Medulla oblongata (tissue), 1 donor: ENCODE measurements around the gene CSRP2.
A peak's percentile ranks its signal among the peaks of the same experiment; 100 is the strongest.

Source experiments
- DNase-seq: peaks from one replicate; pipeline ENCODE4 v3.0.0-alpha.2; 2015; ENCODE audit errors: extremely low spot score

The CSRP2 gene

GRCh38 chr12:76863005-76863670 lies 15.7 kb downstream of the CSRP2 start:
- no peak for DNase-seq

GRCh38 chr12:76860256-76860655 lies 18.6 kb downstream of the CSRP2 start:
- DNase-seq: no peak

GRCh38 chr12:76859611-76860010 lies 19.2 kb downstream of the CSRP2 start:
- no peak for DNase-seq

GRCh38 chr12:76856018-76856644 lies 22.7 kb downstream of the CSRP2 start:
- no peak for DNase-seq

- no peak for DNase-seq
Observed at GRCh38 chr12:76855271-76855670, 23.5 kb downstream of the CSRP2 start.

- no peak for DNase-seq
Observed at GRCh38 chr12:76852106-76852505, 26.7 kb downstream of the CSRP2 start.

GRCh38 chr12:76848132-76848531 lies 30.7 kb downstream of the CSRP2 start:
- DNase-seq: no peak

- no peak for DNase-seq
Observed at GRCh38 chr12:76847260-76847659, 31.6 kb downstream of the CSRP2 start.

GRCh38 chr12:76836633-76837032 lies 42.2 kb downstream of the CSRP2 start:
- DNase-seq: no peak

GRCh38 chr12:76830436-76830835 lies 48.4 kb downstream of the CSRP2 start:
- no peak for DNase-seq

GRCh38 chr12:76820888-76821482 lies 57.8 kb downstream of the CSRP2 start:
- DNase-seq: peak; percentile 45

GRCh38 chr12:76813972-76814371 lies 64.8 kb downstream of the CSRP2 start:
- no peak for DNase-seq

GRCh38 chr12:76813265-76813664 lies 65.6 kb downstream of the CSRP2 start:
- DNase-seq: no peak

GRCh38 chr12:76811976-76812375 lies 66.8 kb downstream of the CSRP2 start:
- DNase-seq: no peak

- peak; percentile 31 for DNase-seq
Observed at GRCh38 chr12:76810671-76811419, 68.0 kb downstream of the CSRP2 start.
